IMR-90 (cell line): ENCODE results near the gene POLR1E. TPM values are rescaled to one million over a fixed set of nuclear protein-coding genes. Genes with fewer than 3 reads are reported as not detected.

Experiments used
- ATAC-seq: fragments of 200-7000 bp; cut with Tn5 transposase; 2 replicates; pipeline ENCODE4 v1.9.1; 2020; ENCODE audit warnings: low read depth, mild to moderate bottlenecking, moderate library complexity
- BruUV-seq: library from RNA; stranded (reverse); fragments of 400-500 nt; replicated peaks from 2 replicates; lab custom pipeline; 2021; lab: Mats Ljungman, UMichigan
- CTCF ChIA-PET: fragments of 300-600 bp; formaldehyde crosslinking; extraction: SDS; loops from one replicate; lab custom pipeline; 2021; ENCODE audit warnings: antibody characterized with exemption; lab: Yijun Ruan, JAX
- POLR2A ChIA-PET: fragments of 300-600 bp; sonication (Branson Sonifier 250); formaldehyde crosslinking; loops from one replicate; lab custom pipeline; 2022; ENCODE audit warnings: antibody characterized with exemption; ENCODE audit not compliant: unreplicated experiment; lab: Charles Lee
- DNase-seq: peaks from one replicate; pipeline ENCODE4 v3.0.0; 2013
- H2AFZ ChIP-seq: replicated peaks from 2 replicates; pipeline ENCODE3; 2013; ENCODE audit warnings: low read length, mild to moderate bottlenecking; ENCODE audit not compliant: poor library complexity
- H2AK5ac ChIP-seq: 2 replicates; pipeline ENCODE4 v1.6.1; 2013; ENCODE audit warnings: low read depth, low read length, inconsistent platforms
- H2AK9ac ChIP-seq: replicated peaks from 2 replicates; pipeline ENCODE3; 2013; ENCODE audit warnings: mild to moderate bottlenecking, low read depth, low read length, moderate library complexity; ENCODE audit not compliant: poor library complexity
- H2BK120ac ChIP-seq: 2 replicates; pipeline ENCODE4 v1.6.1; 2013; ENCODE audit warnings: low read depth, low read length, inconsistent platforms
- H2BK15ac ChIP-seq: 3 replicates; pipeline ENCODE4 v1.6.1; 2013; ENCODE audit warnings: low read depth, low read length, inconsistent platforms
- H2BK20ac ChIP-seq: 2 replicates; pipeline ENCODE4 v1.6.1; 2013; ENCODE audit warnings: low read depth, mild to moderate bottlenecking, inconsistent platforms, low read length, moderate library complexity
- H2BK5ac ChIP-seq: 2 replicates; pipeline ENCODE4 v1.6.1; 2013; ENCODE audit warnings: mild to moderate bottlenecking, low read depth, low read length, inconsistent platforms; ENCODE audit not compliant: poor library complexity, severe bottlenecking
- H3K14ac ChIP-seq: replicated peaks from 2 replicates; pipeline ENCODE4 v1.6.1; 2013; ENCODE audit warnings: low read depth, low read length, inconsistent platforms
- H3K18ac ChIP-seq: 2 replicates; pipeline ENCODE4 v1.6.1; 2013; ENCODE audit warnings: low read depth, low read length, control low read depth
- H3K23ac ChIP-seq: 2 replicates; pipeline ENCODE4 v1.6.1; 2013; ENCODE audit warnings: low read depth, low read length, inconsistent platforms
- H3K27ac ChIP-seq: 2 replicates; pipeline ENCODE4 v1.5.1; 2013; ENCODE audit warnings: mild to moderate bottlenecking, control low read depth, low read length; ENCODE audit not compliant: insufficient read depth
- H3K27me3 ChIP-seq: 2 replicates; pipeline ENCODE4 v1.6.1; 2013; ENCODE audit warnings: low read length; ENCODE audit not compliant: control insufficient read depth, insufficient read depth
- H3K36me3 ChIP-seq: 2 replicates; pipeline ENCODE4 v1.6.1; 2013; ENCODE audit warnings: low read length, mixed read lengths; ENCODE audit not compliant: control insufficient read depth, insufficient read depth
- H3K4ac ChIP-seq: 2 replicates; pipeline ENCODE4 v1.6.1; 2013; ENCODE audit warnings: low read depth, low read length, inconsistent platforms
- H3K4me1 ChIP-seq: 2 replicates; pipeline ENCODE4 v1.6.1; 2013; ENCODE audit warnings: low read length, mixed read lengths; ENCODE audit not compliant: control insufficient read depth, insufficient read depth
- H3K4me2 ChIP-seq: 2 replicates; pipeline ENCODE4 v1.6.1; 2013; ENCODE audit warnings: low read depth, mild to moderate bottlenecking, control low read depth, low read length, moderate library complexity
- H3K4me3 ChIP-seq: 2 replicates; pipeline ENCODE4 v1.5.1; 2013; ENCODE audit warnings: low read depth, mild to moderate bottlenecking, control low read depth, low read length, moderate library complexity; ENCODE audit not compliant: insufficient read depth
- H3K56ac ChIP-seq: 2 replicates; pipeline ENCODE4 v1.6.1; 2013; ENCODE audit warnings: low read length, inconsistent platforms; ENCODE audit not compliant: insufficient read depth; ENCODE audit errors: extremely low read depth
- H3K79me1 ChIP-seq, 2 experiments: 2 replicates each; pipeline ENCODE4 v1.6.1; 2013; ENCODE audit warnings: low read length in 2 of 2, inconsistent platforms in 1 of 2, low read depth in 1 of 2
- H3K9ac ChIP-seq: 2 replicates; pipeline ENCODE4 v1.6.1; 2013; ENCODE audit warnings: low read depth, low read length, control low read depth
- H3K9me1 ChIP-seq: 2 replicates; pipeline ENCODE4 v1.6.1; 2013; ENCODE audit warnings: low read length, inconsistent platforms; ENCODE audit not compliant: insufficient read depth
- H3K9me3 ChIP-seq: 2 replicates; pipeline ENCODE4 v1.6.1; 2013; ENCODE audit warnings: low read length; ENCODE audit not compliant: control insufficient read depth, insufficient read depth
- H4K20me1 ChIP-seq: 2 replicates; pipeline ENCODE4 v1.6.1; 2013; ENCODE audit warnings: low read length, inconsistent platforms; ENCODE audit not compliant: insufficient read depth
- H4K5ac ChIP-seq: 2 replicates; pipeline ENCODE4 v1.6.1; 2013; ENCODE audit warnings: mild to moderate bottlenecking, low read depth, low read length, control low read depth
- H4K8ac ChIP-seq, 2 experiments: 2 replicates each; pipeline ENCODE4 v1.6.1; 2013; ENCODE audit warnings: low read depth in 2 of 2, low read length in 2 of 2, control low read depth in 1 of 2, inconsistent platforms in 1 of 2
- H4K91ac ChIP-seq: 2 replicates; pipeline ENCODE4 v1.6.1; 2013; ENCODE audit warnings: low read depth, low read length, inconsistent platforms; ENCODE audit not compliant: insufficient read depth
- BHLHE40 ChIP-seq: fragments of 150-350 bp; IDR thresholded peaks from 2 replicates; pipeline ENCODE4 v1.6.1; 2016; ENCODE audit warnings: mild to moderate bottlenecking, low read depth, low read length
- CEBPB ChIP-seq: IDR thresholded peaks from 2 replicates; pipeline ENCODE4 v1.6.1; 2012; ENCODE audit warnings: low read depth, low read length, improper control_type of control experiment
- CHD1 ChIP-seq: IDR thresholded peaks from 2 replicates; pipeline ENCODE4 v1.6.1; 2012; ENCODE audit warnings: low read depth, low read length, improper control_type of control experiment
- CTCF ChIP-seq: conservative IDR thresholded peaks from 2 replicates; pipeline ENCODE4 v1.5.1; 2012; ENCODE audit warnings: mild to moderate bottlenecking, low read depth, low read length, improper control_type of control experiment
- ELK1 ChIP-seq: fragments of 150-350 bp; IDR thresholded peaks from 2 replicates; pipeline ENCODE4 v1.6.1; 2016; ENCODE audit warnings: low read depth, mild to moderate bottlenecking, low read length, moderate library complexity, borderline replicate concordance
- FOS ChIP-seq: fragments of 150-350 bp; IDR thresholded peaks from 2 replicates; pipeline ENCODE4 v1.6.1; 2016; ENCODE audit warnings: low read depth, low read length
- MAFK ChIP-seq: IDR thresholded peaks from 2 replicates; pipeline ENCODE4 v1.6.1; 2012; ENCODE audit warnings: low read depth, low read length, improper control_type of control experiment
- MAZ ChIP-seq: IDR thresholded peaks from 2 replicates; pipeline ENCODE4 v1.6.1; 2012; ENCODE audit warnings: low read depth, mild to moderate bottlenecking, low read length, improper control_type of control experiment, moderate library complexity, borderline replicate concordance
- MXI1 ChIP-seq: IDR thresholded peaks from 2 replicates; pipeline ENCODE4 v1.6.1; 2012; ENCODE audit warnings: low read depth, mild to moderate bottlenecking, low read length, moderate library complexity, borderline replicate concordance
- NFE2L2 ChIP-seq: fragments of 150-350 bp; IDR thresholded peaks from 2 replicates; pipeline ENCODE4 v1.6.1; 2016; ENCODE audit warnings: low read depth, mild to moderate bottlenecking, low read length
- POLR2A ChIP-seq: IDR thresholded peaks from 2 replicates; pipeline ENCODE4 v1.6.1; 2012; ENCODE audit warnings: mild to moderate bottlenecking, low read depth, low read length
- RAD21 ChIP-seq: IDR thresholded peaks from 2 replicates; pipeline ENCODE4 v1.6.1; 2012; ENCODE audit warnings: low read length, improper control_type of control experiment
- RCOR1 ChIP-seq: IDR thresholded peaks from 2 replicates; pipeline ENCODE4 v1.6.1; 2012; ENCODE audit warnings: mild to moderate bottlenecking, low read length, improper control_type of control experiment; ENCODE audit not compliant: insufficient replicate concordance
- RFX5 ChIP-seq: IDR thresholded peaks from 2 replicates; pipeline ENCODE4 v1.8.0; 2012; ENCODE audit warnings: low read depth, mild to moderate bottlenecking, low read length, moderate library complexity
- SMC3 ChIP-seq: fragments of 150-350 bp; IDR thresholded peaks from 2 replicates; pipeline ENCODE4 v1.6.1; 2016; ENCODE audit warnings: low read depth, mild to moderate bottlenecking, antibody characterized with exemption, low read length, moderate library complexity
- USF2 ChIP-seq: fragments of 150-350 bp; IDR thresholded peaks from 2 replicates; pipeline ENCODE4 v1.6.1; 2017; ENCODE audit warnings: mild to moderate bottlenecking, antibody characterized with exemption, low read length, low read depth
- WGBS, 2 experiments: methylation state at CpG; one replicate each; pipeline versions ENCODE4 v1.1.5 to v1.1.7; 2013; ENCODE audit warnings: missing lambda C conversion rate in 2 of 2; ENCODE audit not compliant: insufficient read length in 1 of 2; ENCODE audit errors: extremely low coverage in 2 of 2; 5-methylcytosine and 5-hydroxymethylcytosine counted together
- dilution Hi-C: fragments of 300-500 bp; cut with HindIII; formaldehyde crosslinking; loops from one replicate; pipeline ENCODE4 v1.14.3; 2018; ENCODE audit warnings: low sequenced_read_pairs; ENCODE audit not compliant: unreplicated experiment
- in situ Hi-C: fragments of 300-500 bp; cut with MboI; formaldehyde crosslinking; loops from 3 replicates; pipeline ENCODE4 v1.14.3; 2019; ENCODE audit warnings: low sequenced_read_pairs, inconsistent platforms, mixed read lengths
- intact Hi-C: fragments of 100-400 bp; cut with micrococcal nuclease; formaldehyde crosslinking; loops from 2 replicates; pipeline ENCODE4 v1.10.0; 2022
- polyA plus RNA-seq, 3 experiments: library from polyadenylated mRNA; depleted of rRNA; stranded (reverse); fragments of >200 nt; gene quantifications; 2 replicates each; pipeline ENCODE4 v1.2.3, GENCODE V29; 2012; ENCODE audit warnings: low replicate concordance in 1 of 3
- total RNA-seq: library from RNA; depleted of rRNA; stranded (reverse); fragments of >200 nt; gene quantifications from 2 replicates; pipeline ENCODE4 v1.2.3, GENCODE V29; 2012

The POLR1E gene
- total and polyA plus RNA-seq, 2 of the 4 experiments (the other 2 are of a cell fraction): 48.0 to 71.9 TPM

GRCh38 chr9:37474438-37474837, 11.3 kb upstream of the POLR1E start:
- H3K36me3 ChIP-seq: no peaks in the 10 kb centered on the region
- in situ Hi-C loops: no loop called here
- no peak overlapping the region for H3K18ac ChIP-seq
- no peak overlapping the region for H2BK20ac ChIP-seq
- H3K9ac ChIP-seq: no peak overlapping the region
- H3K79me1 ChIP-seq: no peaks in the 10 kb centered on the region
- no peak overlapping the region for H4K91ac ChIP-seq
- CTCF ChIA-PET: no interaction called here
- no peak overlapping the region for H2AK9ac ChIP-seq
- DNase-seq: no peak
- H4K20me1 ChIP-seq: no peaks in the 10 kb centered on the region
- H3K14ac ChIP-seq: no peak overlapping the region
- H4K8ac ChIP-seq: no peak overlapping the region
- no TSS peak for BruUV-seq
- H4K5ac ChIP-seq: no peak overlapping the region
- ATAC-seq: no peak
- H3K4me3 ChIP-seq: no peak overlapping the region
- no peak overlapping the region for H3K4ac ChIP-seq
- no peak overlapping the region for H2BK5ac ChIP-seq
- POLR2A ChIA-PET: no interaction called here
- no peaks in the 10 kb centered on the region; the same call in 1 of the 2 replicates for H3K9me3 ChIP-seq
- H3K56ac ChIP-seq: no peak overlapping the region
- no peak overlapping the region for H2AFZ ChIP-seq
- peaks cover 6% of the 10 kb centered on the region; the same call in 1 of the 2 replicates for H3K27me3 ChIP-seq
- H3K9me1 ChIP-seq: peaks cover 3% of the 10 kb centered on the region
- H3K4me1 ChIP-seq: peaks cover 5% of the 10 kb centered on the region
- H2AK5ac ChIP-seq: no peak overlapping the region
- TF ChIP-seq SMC3 (no peak), RAD21 (no peak), CHD1 (no peak), CTCF (no peak), CEBPB (no peak), MAZ (no peak), MXI1 (no peak), RCOR1 (no peak), ELK1 (no peak), USF2 (no peak), RFX5 (no peak), FOS (no peak), BHLHE40 (no peak), POLR2A (no peak), MAFK (no peak), NFE2L2 (no peak)
- intact Hi-C loops: no loop called here
- no peak overlapping the region for H2BK120ac ChIP-seq
- no peak overlapping the region for H2BK15ac ChIP-seq
- no peak overlapping the region for H3K23ac ChIP-seq
- no peak overlapping the region for H3K4me2 ChIP-seq
- no CpG with 5 or more reads among the region's 3 CpGs for WGBS, 2 experiments
- H3K27ac ChIP-seq: no peak overlapping the region
- dilution Hi-C loops: no loop called here
